IPS-18a (cell line): ENCODE results near the gene VSTM2L.
"Not testable (repeated sequence)": the region's sequence is repeated elsewhere in the genome, so short reads cannot be mapped to it uniquely, and the experiment has no call there.

Experiments used
- H3K27ac ChIP-seq: one replicate; pipeline ENCODE4 v1.5.1; 2013; ENCODE audit warnings: low read length
- H3K27me3 ChIP-seq: one replicate; pipeline ENCODE4 v1.6.1; 2013; ENCODE audit warnings: mild to moderate bottlenecking, low read length; ENCODE audit not compliant: control insufficient read depth, insufficient read depth
- H3K36me3 ChIP-seq: one replicate; pipeline ENCODE4 v1.6.1; 2013; ENCODE audit warnings: low read depth, low read length; ENCODE audit not compliant: control insufficient read depth
- H3K4me1 ChIP-seq: one replicate; pipeline ENCODE4 v1.6.1; 2013; ENCODE audit warnings: low read depth, low read length; ENCODE audit not compliant: control insufficient read depth
- H3K4me3 ChIP-seq: one replicate; pipeline ENCODE4 v1.5.1; 2013; ENCODE audit warnings: low read length
- H3K9ac ChIP-seq: one replicate; pipeline ENCODE4 v1.6.1; 2013; ENCODE audit warnings: mild to moderate bottlenecking, low read length, moderate library complexity
- H3K9me3 ChIP-seq: one replicate; pipeline ENCODE4 v1.6.1; 2013; ENCODE audit warnings: low read depth, low read length; ENCODE audit not compliant: control insufficient read depth

VSTM2L gene

DNA sequence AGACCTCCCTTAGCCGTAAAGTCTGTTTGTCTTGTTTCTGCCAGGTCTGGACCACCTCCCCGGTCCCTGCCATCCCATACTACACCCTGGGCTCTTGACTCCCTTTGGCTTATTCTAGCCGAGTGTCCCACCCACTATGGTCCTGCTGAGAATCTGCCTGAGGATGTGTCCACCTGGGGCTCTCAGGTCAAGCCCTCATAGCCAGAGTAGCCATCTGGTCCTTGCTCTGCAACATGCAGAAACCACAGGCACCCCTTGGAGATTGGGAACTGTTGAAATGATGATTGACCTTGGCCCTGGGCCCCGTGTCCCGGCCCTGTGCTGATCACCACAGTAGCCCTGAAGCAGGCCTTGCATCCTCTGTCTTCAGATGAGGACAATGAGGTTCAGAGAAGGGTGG lies 44.0 kb downstream of the VSTM2L start:
- Histone ChIP-seq H3K9me3 (no peaks in the 10 kb centered on the region), H3K36me3 (no peaks in the 10 kb centered on the region), H3K4me1 (no peaks in the 10 kb centered on the region), H3K27me3 (no peaks in the 10 kb centered on the region), H3K9ac (no peak overlapping the region), H3K27ac (no peak overlapping the region), H3K4me3 (no peak overlapping the region)

DNA sequence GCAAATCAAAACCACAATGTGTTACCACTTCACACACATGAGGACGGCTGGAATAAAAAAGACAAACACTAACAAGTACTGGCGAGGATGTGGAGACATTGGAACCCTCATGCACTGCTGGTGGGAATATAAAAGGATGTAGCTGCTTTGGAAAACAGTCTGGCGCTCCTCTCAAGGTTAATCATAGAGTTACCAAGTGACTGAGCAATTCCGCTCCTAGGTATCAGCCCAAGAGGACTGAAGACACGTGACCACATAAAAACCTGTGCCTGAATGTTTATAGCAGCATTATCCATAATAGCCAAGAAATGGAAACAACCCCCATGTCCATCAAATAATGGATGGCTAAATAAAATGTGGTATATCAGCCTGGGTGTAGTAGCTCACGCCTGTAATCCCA lies 45.0 kb downstream of the VSTM2L start:
- H3K9ac ChIP-seq: no peak overlapping the region
- no peaks in the 10 kb centered on the region for H3K27me3 ChIP-seq
- H3K36me3 ChIP-seq: no peaks in the 10 kb centered on the region
- H3K9me3 ChIP-seq: no peaks in the 10 kb centered on the region
- no peaks in the 10 kb centered on the region for H3K4me1 ChIP-seq
- no peak overlapping the region for H3K4me3 ChIP-seq
- no peak overlapping the region for H3K27ac ChIP-seq

DNA sequence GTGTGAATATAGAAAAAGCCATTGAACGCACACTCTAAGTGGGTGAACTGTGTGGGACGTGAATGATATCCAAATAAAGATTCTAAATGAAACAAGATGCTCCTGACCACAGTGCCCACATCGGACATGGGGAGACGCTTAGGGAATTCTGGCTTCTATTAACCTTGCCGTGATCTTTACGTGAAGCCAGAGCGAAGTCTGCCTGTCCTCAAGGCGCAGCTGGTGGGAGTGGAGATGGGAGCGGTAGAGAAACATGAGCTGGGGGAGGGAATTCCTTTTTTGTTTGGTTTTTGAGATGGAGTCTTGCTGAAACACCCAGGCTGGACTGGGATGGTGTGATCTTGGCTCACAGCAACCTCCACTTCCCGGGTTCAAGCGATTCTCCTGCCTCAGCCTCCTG lies 46.0 kb downstream of the VSTM2L start:
- Histone ChIP-seq H3K36me3 (no peaks in the 10 kb centered on the region), H3K4me3 (no peak overlapping the region), H3K27ac (no peak overlapping the region), H3K4me1 (no peaks in the 10 kb centered on the region), H3K9me3 (no peaks in the 10 kb centered on the region), H3K27me3 (no peaks in the 10 kb centered on the region), H3K9ac (no peak overlapping the region)

DNA sequence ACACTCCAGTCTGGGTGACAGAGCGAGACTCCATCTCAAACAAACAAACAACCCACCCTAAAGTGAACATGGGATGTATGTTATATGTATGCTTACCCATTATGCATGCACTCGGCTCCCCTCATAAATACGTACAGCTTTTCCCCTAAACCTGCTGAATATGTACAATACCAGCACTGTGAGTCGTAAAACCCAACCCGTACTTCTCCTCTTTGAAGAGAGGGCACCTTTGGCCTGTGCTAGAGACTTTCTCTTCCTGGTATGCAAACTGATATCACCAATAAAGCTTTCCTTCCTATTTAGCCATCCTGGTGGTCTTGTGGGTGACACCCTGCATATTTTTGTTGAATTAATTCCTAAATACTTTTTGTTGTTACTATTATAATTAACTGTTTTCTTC lies 51.3 kb downstream of the VSTM2L start:
- no peak overlapping the region for H3K9ac ChIP-seq
- no peaks in the 10 kb centered on the region for H3K36me3 ChIP-seq

DNA sequence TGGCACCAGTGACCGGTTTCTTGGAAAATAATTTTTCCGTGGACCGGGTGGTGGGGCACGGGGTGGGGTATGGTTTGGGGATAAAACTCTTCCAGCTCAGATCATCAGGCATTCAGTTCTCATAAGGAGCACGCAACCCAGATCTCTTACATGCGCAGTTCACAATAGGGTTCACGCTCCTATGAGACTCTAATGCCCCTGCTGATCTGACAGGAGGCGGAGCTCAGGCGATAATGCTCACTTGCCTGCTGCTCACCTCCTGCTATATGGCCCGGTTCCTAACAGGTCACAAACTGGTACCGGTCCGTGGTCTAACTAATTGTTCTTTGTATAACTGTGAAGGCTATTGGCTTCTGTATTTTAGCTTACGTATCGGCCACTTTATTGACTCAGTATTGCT lies 51.7 kb downstream of the VSTM2L start:
- Histone ChIP-seq H3K4me3 (no peak overlapping the region), H3K9ac (no peak overlapping the region), H3K9me3 (no peaks in the 10 kb centered on the region), H3K27ac (no peak overlapping the region), H3K4me1 (no peaks in the 10 kb centered on the region), H3K36me3 (no peaks in the 10 kb centered on the region), H3K27me3 (no peaks in the 10 kb centered on the region)

More for the DNA sequence above, 51.3 kb downstream of the VSTM2L start:
- Histone ChIP-seq H3K4me3 (no peak overlapping the region), H3K9me3 (no peaks in the 10 kb centered on the region), H3K4me1 (no peaks in the 10 kb centered on the region), H3K27ac (no peak overlapping the region), H3K27me3 (no peaks in the 10 kb centered on the region)

DNA sequence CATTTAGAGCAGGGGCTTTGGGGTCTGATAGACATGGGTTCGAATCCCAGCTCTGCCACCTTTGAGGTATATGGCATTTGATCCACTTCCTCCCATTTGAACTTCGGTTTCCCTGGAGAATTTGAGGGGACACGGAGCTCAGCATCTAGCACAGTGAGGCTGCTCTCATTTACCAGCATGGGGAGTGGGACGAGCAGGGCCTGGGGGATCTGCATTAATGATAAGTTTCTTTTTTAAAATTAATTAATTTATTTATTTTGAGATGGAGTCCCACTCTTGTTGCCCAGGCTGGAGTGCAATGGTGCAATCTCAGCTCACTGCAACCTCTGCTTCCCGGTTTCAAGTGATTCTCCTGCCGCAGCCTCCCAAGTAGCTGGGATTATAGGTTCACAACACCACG lies 52.6 kb downstream of the VSTM2L start:
- Histone ChIP-seq H3K9me3 (no peaks in the 10 kb centered on the region), H3K9ac (no peak overlapping the region), H3K4me1 (no peaks in the 10 kb centered on the region), H3K27me3 (no peaks in the 10 kb centered on the region), H3K27ac (no peak overlapping the region), H3K4me3 (no peak overlapping the region), H3K36me3 (no peaks in the 10 kb centered on the region)

DNA sequence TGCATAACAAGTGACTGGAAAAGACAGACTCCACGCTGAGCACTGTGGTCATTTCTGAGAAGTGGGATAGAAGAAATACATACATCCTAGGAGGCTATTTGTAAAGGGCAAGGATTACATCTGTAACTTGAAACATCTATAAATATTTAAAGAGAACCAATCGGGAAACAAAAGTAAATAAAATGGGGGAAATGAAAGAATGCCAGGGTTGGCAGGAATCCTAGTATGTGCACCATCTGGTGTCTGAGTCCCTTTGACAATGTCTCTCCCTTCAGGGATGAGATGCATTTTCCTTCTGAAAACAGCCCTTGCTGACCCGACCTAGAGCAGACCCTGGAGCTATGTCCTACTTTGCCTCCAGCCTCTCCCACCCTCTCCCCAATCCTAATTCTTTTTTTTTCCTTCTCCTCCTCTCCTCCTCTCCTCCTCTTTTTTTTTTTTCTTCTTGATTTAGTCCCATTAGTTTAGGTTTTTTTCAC lies 53.2 kb downstream of the VSTM2L start:
- Histone ChIP-seq H3K27ac (no peak overlapping the region), H3K4me3 (no peak overlapping the region), H3K9me3 (no peaks in the 10 kb centered on the region), H3K4me1 (no peaks in the 10 kb centered on the region), H3K27me3 (no peaks in the 10 kb centered on the region), H3K9ac (no peak overlapping the region), H3K36me3 (no peaks in the 10 kb centered on the region)

DNA sequence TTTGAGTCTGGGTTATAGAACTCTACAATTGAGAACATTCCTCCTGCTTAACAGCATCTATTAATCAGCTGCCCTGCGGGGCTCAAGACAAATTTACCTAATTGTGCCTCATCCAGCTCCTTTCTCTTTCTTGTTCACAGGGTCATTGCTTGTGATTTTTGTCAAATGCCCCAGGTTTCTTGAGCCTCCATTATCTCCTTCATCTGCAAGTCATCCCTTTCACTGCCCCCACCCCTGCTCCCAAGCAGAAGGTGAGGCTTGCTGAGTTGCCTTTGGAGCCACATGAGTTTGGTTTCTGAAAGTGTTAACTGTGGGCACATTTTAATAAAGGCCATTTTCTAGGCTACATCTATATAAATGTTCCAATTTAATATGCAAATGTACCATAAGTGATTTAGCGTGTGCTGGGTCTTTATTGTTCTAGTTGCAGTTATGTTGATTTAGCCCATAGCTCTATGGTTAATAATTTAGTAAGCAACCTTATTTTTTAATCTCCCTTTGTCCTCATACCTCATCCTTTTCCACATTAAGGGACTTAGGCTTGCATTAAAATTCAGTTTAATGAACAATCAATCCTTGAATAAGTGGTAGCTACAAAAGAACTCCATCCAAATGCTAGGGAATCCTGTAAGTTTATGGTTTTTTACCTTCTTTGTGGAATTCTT lies 56.1 kb downstream of the VSTM2L start:
- Histone ChIP-seq H3K27me3 (no peaks in the 10 kb centered on the region), H3K27ac (no peak overlapping the region), H3K36me3 (no peaks in the 10 kb centered on the region), H3K4me1 (no peaks in the 10 kb centered on the region), H3K4me3 (no peak overlapping the region), H3K9me3 (no peaks in the 10 kb centered on the region), H3K9ac (no peak overlapping the region)

DNA sequence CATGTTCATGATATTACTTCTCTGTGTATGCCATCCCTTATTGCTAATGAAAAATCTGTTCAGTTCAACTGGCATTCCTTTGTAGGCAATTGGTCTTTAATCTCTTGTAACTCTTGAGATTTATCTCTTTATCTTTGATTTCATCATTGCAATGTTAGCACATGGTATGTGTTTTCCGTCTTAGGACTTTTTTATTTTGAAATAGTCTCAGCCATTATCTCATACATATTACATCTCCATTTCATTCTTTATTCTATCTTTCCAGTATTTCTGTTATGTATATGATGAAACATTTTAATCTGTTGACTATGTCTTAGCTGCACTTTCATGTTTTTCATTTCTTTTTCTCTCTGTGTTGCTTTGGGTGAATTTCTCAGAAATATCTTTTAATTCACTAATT lies 58.1 kb downstream of the VSTM2L start:
- Histone ChIP-seq H3K9ac (no peak overlapping the region), H3K4me1 (no peaks in the 10 kb centered on the region), H3K27me3 (no peaks in the 10 kb centered on the region), H3K4me3 (no peak overlapping the region), H3K36me3 (no peaks in the 10 kb centered on the region), H3K9me3 (no peaks in the 10 kb centered on the region), H3K27ac (no peak overlapping the region)

DNA sequence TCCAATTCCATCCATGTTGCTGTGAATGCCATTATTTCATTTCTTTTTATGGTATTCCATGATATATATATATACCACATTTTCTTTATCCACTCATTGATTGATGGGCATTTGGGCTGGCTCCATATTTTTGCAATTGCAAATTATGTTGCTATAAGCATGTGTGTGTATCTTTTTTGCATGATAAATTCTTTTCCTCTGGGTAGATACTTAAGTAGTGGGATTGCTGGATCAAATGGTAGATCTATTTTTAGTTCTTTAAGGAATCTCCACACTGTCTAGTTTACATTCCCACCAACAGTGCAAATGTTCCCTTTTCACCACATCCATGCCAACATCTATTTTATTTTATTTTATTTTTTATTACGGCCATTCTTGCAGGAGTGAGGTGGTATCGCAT lies 60.6 kb downstream of the VSTM2L start:
- H3K4me3 ChIP-seq, H3K27me3 ChIP-seq, H3K36me3 ChIP-seq, H3K9ac ChIP-seq, H3K9me3 ChIP-seq, H3K4me1 ChIP-seq, H3K27ac ChIP-seq: not testable (repeated sequence)

DNA sequence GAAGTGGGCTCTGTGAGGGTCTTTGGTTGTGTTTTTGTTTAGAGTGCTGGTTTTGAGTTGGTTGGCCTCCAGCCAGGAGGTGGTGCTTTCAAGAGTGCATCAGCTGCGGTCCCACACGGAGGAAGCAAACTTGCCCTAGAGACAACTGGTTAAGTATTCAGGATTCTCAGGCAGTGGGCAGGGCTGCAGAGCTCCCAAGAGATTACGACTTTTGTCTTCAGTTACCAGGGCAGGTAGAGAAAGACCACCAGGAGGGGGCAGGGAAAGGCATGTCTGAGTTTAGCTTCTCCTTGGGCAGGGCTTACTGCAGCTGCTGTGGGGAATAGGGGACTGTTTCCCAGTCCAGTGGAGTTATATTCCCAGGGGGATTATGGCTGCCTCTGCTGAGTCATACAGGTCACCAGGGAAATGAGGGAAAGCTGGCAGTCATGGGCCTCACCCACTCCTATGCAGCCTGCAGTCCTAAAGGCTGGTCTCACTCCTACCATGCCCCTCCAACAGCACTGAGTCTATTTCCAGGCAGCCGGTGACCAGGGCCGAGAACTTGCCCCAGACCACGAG lies 66.0 kb downstream of the VSTM2L start:
- Histone ChIP-seq H3K27ac (no peak overlapping the region), H3K4me3 (no peak overlapping the region), H3K27me3 (no peaks in the 10 kb centered on the region), H3K36me3 (no peaks in the 10 kb centered on the region), H3K9ac (no peak overlapping the region), H3K9me3 (no peaks in the 10 kb centered on the region), H3K4me1 (peaks cover 22% of the 10 kb centered on the region)
